Right hindlimb (tissue), 1 donor: Measurements from ENCODE around the gene SPECC1.
"Not testable (repeated sequence)": the region's sequence is repeated elsewhere in the genome, so short reads cannot be mapped to it uniquely, and the experiment has no call there.

ENCODE experiments used
- DNase-seq: peaks from one replicate; pipeline ENCODE4 v3.0.0-alpha.2; 2018

The SPECC1 gene

GRCh38 chr17:20071824-20072691 lies 62.9 kb downstream of the SPECC1 start:
- no peak for DNase-seq

DNA sequence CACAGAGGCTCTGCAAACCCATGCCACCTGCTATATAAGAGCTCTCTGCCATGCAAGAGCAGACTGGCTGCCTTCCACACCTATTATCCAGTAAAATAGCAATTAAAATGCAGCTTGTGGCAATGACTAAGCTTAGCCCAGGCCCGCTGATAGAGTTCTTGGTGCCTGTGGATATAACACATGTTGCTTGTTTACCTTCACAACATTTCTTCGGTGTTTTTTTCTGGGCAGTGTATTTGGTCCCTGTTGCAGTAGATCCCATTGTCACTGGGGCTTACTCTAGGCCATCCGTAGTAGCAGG lies 63.5 kb downstream of the SPECC1 start:
- DNase-seq = no peak

DNA sequence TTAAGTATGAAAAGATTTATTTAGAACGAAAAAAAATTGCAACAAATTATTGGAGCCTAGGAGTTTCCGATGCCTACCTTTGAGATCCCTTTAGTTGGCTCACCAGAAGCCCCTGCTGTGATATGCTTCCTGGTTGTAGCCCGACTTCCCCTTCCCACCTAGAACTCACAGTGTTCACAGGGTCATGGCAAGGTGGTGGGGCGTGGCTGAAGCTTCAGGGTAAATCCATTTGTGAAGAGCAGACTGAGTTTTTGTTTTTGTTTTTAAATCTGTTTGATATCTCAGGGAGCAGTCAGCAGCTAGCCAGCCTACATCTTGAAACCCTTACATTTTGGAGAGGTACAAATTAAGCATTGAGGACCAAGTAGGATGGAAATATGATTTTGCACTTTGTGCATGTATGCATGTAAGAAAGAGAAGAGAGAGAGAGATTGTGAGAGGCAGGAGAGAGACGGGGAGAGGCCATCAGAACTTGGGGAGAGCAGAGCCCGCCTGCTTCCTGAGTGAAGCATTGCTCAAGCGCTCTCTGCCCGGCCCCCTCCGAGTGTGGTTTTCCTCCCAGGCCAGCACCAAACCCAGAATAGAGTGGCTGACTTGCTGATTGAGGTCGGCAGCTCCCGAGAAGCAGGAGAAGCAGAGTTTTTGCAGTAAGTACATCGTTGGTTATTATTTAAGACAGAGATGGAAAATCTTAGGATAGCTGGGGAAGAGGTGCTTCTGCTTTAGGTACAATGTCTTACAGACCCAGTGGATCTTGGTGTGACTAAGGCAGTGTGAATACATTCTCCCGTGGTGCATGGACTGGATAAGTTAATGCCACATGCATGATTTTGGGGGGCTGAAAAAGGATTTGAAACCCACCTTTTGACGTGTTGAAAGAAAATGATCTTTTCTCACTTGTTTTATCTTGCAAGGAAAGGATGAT lies 64.2 kb downstream of the SPECC1 start:
- DNase-seq = peak; percentile 66

DNA sequence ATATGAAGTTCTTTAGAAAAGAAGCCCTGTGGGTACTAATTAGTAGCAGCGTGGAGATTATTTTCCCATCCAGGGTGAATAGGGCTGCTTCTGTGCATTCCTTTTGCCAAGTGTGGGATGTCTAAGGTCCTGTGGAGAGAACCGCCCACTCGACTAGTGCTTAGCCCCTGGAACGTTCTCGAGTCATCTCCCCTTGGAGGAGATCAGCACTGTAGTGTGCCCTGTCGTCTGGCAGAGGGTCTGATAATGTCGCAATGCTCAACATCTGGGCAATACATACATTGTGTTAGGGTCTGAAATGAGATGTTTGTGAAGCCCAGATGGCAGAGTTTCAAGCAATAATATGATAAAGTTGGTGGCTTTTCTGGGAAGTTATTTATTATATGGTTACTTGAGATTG lies 64.8 kb downstream of the SPECC1 start:
- no peak for DNase-seq

GRCh38 chr17:20074489-20074888 lies 65.3 kb downstream of the SPECC1 start:
- DNase-seq = no peak

DNA sequence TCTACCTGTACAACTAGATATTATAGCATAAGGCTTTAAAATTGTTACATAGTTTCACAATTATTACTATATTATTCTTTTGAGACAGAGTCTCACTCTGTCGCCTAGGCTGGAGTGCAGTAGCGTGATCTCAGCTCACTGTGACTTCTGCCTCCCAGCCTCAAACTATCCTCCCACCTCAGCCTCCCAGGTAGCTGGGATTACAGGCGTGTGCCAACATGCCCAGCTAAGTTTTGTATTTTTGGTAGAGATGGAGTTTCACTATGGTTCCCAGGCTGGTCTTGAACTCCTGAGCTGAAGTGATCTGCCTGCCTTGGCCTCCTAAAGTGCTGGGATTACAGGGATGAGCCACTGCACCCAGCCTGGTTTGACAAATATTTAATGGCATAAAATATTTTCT lies 67.0 kb downstream of the SPECC1 start:
- not testable (repeated sequence) for DNase-seq

- no peak for DNase-seq
These were observed 69.0 kb downstream of the SPECC1 start for GRCh38 chr17:20077978-20078685.

- no peak for DNase-seq
These were observed 71.4 kb downstream of the SPECC1 start for GRCh38 chr17:20080513-20080912.

DNA sequence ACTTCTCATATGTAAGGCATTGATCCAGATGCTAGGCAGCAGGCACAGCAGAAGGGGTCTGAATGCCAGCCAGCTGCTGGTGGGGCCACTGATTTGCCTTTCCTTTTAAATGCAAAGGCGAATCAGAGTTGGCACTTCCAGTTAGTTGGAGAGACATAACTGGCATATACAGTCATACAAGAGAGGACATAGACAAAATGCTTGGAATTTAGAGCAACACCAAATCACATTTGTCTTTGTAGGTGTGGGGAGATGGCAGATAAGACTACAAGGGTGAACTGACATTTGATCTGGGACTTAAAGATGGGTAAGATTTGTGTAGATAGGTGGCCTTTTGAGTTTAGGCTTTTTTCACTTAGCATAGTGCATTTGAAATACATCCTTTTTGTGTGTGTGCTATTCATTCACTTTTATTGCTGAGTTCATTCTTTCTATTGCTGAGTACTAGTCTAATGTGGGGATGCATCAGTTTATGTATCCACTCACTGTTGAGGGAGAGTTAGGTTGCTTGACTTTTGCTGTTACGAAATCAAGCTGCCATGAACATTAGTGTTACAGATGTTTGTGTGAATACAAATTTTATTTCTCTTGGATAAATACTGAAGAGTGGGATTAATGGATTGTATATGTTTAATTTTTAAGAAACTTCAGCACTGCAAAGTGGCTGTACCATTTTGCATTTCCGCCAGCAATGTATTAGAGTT lies 74.1 kb downstream of the SPECC1 start:
- DNase-seq = no peak

DNA sequence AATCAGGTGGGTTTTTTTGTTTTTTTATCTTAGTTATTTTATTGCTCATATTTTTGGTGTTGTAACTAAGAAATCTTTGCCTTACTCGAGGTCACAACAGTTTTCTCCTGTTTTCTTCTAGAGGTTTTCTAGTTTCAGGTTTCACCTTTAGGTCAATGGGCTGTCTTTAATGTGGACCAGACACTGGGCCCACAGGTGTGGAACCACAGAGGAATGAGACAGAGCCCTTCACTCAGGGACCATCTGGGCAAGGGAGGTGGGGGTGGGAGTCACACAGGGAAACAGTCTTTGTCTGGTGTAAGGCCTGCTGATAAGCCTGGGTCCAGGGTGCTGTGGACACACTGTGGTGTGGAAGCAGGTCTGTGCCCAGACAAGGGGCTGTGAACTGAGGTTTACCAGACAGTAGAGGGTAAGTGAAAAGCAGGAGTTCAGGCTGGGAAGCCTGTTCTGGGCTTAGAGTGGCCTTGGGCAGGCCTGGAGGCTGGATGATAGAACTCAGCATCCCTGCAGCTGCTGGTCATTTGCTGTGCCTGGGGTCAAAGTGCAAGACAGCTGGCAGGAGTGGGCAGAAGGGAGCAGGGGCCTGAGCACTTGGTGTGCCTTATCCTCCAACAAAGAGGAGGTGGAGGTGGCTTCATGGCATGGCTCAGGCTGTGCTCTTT lies 75.6 kb downstream of the SPECC1 start:
- no peak for DNase-seq

DNA sequence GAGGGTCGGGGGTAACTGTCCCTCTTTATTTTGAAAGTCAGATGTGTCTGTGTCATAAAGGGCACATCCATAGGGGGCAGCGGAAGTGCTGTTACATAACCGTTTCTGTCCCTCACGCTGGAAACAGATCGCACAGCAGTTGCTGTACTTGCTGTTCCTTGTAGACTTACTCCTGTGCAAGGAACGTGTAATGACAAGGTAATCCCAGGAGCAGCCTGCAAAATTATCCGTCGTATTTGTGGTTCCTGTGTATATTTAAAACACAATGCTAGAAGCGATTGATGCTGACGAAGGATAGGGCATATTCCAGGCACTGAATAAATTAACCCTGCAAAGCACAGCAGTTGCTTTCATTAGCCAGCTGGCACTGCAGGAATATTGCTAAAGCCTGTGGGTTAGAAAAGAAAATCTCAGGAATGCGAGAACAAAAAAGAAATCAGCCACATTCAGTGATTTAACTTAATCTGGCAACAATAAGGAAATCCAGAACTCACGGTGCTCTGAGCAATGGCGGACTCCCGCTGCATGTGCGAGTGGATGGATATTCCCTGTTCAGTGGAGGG lies 76.2 kb downstream of the SPECC1 start:
- no peak for DNase-seq

DNA sequence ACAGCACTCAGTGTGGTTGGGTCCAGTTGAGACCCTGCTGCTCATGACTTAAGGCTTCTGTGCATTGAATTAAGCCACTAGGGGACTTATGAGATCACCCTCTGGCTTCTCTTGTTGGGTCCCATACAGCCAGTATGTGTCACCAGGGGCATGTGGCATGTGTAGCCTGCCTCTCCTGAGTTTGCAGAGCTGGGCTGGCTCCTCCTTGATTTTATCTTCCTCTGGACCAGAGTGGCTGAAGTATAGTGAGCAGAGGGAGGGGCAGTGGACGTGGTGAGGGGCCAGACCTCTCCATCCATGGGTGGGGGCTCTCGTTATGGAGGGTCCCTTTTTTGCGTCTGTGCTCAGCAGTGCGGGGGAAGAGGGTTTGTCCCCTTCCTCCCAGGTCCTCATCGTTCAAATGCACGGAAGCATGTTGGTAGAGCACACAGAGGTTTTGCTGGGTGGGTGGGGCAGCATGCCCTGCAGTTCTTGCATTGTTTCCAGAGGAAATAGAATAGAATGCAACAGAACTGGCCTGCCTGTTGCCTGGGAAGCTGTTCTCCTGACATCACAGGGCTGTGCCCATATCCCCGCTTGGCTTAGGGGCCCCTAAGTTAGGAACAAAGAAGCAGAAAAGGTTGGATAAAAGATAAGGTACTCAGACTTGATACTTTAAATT lies 77.4 kb downstream of the SPECC1 start:
- no peak for DNase-seq

DNA sequence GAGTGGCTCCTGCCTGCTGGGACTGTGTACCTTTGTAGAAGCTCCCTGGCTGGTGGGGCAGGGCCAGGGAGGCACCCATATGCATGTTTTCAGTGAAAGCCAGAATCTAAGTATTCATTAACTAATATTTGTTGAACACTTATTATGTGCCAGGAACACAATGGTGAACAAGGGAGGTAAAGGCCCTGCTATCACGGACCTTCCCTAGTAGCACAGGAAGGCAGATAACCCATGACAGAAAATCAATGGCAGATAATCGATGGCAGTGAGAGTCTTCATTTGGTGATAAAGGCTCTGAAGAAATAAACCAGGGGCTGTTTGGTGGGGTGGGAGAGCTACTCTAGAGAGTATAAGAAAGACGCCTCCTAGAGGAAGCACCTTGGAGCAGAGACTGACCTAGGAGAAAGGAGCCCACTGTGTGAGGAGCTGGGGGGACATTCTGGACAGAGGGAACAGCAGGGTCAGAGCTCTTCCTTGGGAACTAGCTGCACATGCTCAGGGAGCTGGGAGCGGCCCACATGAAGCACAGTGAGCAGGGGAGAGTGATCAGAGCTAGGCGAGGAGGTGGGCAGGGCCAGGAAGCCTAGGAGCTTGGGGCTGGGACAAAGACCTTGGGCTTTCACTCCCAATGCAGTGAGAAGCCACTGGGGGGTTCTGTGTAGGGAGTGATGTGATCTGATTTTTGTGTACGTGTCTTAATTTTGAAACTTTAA lies 78.5 kb downstream of the SPECC1 start:
- DNase-seq = no peak

GRCh38 chr17:20089756-20090547 lies 80.8 kb downstream of the SPECC1 start:
- DNase-seq = no peak

GRCh38 chr17:20091174-20092029 lies 82.2 kb downstream of the SPECC1 start:
- DNase-seq = peak; percentile 66

GRCh38 chr17:20092261-20092867 lies 83.2 kb downstream of the SPECC1 start:
- no peak for DNase-seq

DNA sequence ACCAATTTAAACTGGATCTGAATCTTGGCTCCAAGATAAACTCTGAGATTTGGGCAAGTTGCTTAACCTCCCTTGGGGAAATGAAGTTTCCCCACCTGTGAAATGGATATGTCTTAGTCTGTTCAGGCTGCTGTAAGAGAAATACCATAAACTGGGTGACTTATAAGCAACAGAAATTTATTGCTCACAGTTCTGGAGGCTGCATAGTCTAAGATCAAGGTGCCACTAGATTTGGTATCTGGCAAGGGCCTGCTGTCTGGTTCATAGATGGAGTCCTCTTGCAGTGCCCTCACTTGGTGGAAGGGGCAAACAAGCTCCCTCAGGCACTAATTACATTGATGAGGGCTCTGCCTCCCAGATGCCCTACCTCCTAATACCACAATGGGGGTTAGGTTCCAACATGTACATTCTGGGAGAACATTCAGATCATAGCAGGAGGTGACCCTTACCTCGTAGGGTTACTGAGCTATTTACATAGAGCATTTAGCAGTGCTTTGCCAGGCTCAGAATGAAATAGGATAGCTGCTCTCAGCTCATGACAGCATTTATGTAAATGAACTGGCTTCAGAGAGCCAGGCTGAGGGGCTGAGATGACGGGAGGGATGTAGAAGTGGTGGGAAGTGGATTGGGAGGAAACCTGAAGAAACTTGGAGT lies 83.9 kb downstream of the SPECC1 start:
- DNase-seq = no peak

DNA sequence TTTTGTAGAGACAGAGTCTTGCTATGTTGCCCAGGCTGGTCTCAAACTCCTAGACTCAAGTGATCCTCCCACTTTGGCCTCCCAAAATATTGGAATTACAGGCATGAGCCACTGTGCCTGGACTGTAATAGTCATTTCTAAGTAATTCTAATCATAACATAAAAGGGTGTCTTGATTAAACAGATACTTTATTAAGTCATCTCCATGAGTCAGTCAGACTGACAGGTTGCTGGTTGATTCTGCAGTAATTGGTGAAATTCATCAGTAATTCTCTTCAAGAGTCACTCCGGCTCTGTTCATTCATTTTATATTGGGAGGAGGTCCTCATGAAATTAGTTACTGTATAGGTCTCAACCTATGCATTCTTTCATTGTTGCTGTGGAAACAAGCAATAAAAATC lies 85.6 kb downstream of the SPECC1 start:
- DNase-seq = no peak
